KMS-11 (cell line): ENCODE results near the gene ANGPTL8.

Experiments used
- H2AFZ ChIP-seq: fragments of 200-600 bp; sonication (generic); 2 replicates; pipeline ENCODE4 v1.6.1; 2016; ENCODE audit warnings: antibody characterized with exemption, mixed run types, low read depth
- H3K27ac ChIP-seq: fragments of 200-600 bp; sonication (generic); 2 replicates; pipeline ENCODE4 v1.6.1; 2016; ENCODE audit warnings: mild to moderate bottlenecking, mixed run types
- H3K27me3 ChIP-seq: fragments of 200-600 bp; sonication (generic); 2 replicates; pipeline ENCODE4 v1.6.1; 2017; ENCODE audit warnings: mild to moderate bottlenecking, low read depth, mixed run types, moderate library complexity; ENCODE audit not compliant: insufficient read depth
- H3K36me3 ChIP-seq: fragments of 200-600 bp; sonication (generic); 2 replicates; pipeline ENCODE4 v1.6.1; 2017; ENCODE audit warnings: mild to moderate bottlenecking, mixed run types; ENCODE audit not compliant: insufficient read depth
- H3K4me1 ChIP-seq: fragments of 200-600 bp; sonication (generic); 2 replicates; pipeline ENCODE4 v1.6.1; 2016; ENCODE audit warnings: mild to moderate bottlenecking, low read depth, mixed run types; ENCODE audit not compliant: poor library complexity, severe bottlenecking
- H3K4me2 ChIP-seq: fragments of 200-600 bp; sonication (generic); 2 replicates; pipeline ENCODE4 v1.7.0; 2016; ENCODE audit warnings: mild to moderate bottlenecking, mixed run types
- H3K4me3 ChIP-seq: fragments of 200-600 bp; sonication (generic); IDR thresholded peaks from 2 replicates; pipeline ENCODE4 v1.6.1; 2017; ENCODE audit warnings: low read depth, low read length, mixed read lengths; ENCODE audit not compliant: insufficient read depth
- H3K79me2 ChIP-seq: fragments of 200-600 bp; sonication (generic); 2 replicates; pipeline ENCODE4 v1.6.1; 2016; ENCODE audit warnings: low read depth, mixed run types; ENCODE audit not compliant: insufficient read depth
- H3K9ac ChIP-seq: fragments of 200-600 bp; sonication (generic); 2 replicates; pipeline ENCODE4 v1.6.1; 2016; ENCODE audit warnings: mild to moderate bottlenecking, mixed run types
- H4K20me1 ChIP-seq: fragments of 200-600 bp; sonication (generic); 2 replicates; pipeline ENCODE4 v1.6.1; 2016; ENCODE audit warnings: mild to moderate bottlenecking, mixed run types; ENCODE audit not compliant: insufficient read depth
- TF ChIP-seq, protein P1 (sequence below): fragments of 200-600 bp; sonication (generic); conservative IDR thresholded peaks from 2 replicates; pipeline ENCODE4 v1.6.1; 2017; ENCODE audit warnings: low read depth, mild to moderate bottlenecking, antibody characterized with exemption, low read length, moderate library complexity, mixed read lengths

The ANGPTL8 gene

GRCh38 chr19:11205939-11206570, 33.4 kb upstream of the ANGPTL8 start:
- Histone ChIP-seq H2AFZ (no peak overlapping the region), H3K9ac (no peak overlapping the region), H3K27ac (no peak overlapping the region), H3K79me2 (no peaks in the 10 kb centered on the region), H3K4me2 (no peak overlapping the region), H3K27me3 (peaks cover 22% of the 10 kb centered on the region; the same call in 1 of the 2 replicates), H3K4me1 (no peaks in the 10 kb centered on the region), H4K20me1 (no peaks in the 10 kb centered on the region), H3K4me3 (no peak overlapping the region), H3K36me3 (no peaks in the 10 kb centered on the region)
- TF ChIP-seq, protein P1, sequence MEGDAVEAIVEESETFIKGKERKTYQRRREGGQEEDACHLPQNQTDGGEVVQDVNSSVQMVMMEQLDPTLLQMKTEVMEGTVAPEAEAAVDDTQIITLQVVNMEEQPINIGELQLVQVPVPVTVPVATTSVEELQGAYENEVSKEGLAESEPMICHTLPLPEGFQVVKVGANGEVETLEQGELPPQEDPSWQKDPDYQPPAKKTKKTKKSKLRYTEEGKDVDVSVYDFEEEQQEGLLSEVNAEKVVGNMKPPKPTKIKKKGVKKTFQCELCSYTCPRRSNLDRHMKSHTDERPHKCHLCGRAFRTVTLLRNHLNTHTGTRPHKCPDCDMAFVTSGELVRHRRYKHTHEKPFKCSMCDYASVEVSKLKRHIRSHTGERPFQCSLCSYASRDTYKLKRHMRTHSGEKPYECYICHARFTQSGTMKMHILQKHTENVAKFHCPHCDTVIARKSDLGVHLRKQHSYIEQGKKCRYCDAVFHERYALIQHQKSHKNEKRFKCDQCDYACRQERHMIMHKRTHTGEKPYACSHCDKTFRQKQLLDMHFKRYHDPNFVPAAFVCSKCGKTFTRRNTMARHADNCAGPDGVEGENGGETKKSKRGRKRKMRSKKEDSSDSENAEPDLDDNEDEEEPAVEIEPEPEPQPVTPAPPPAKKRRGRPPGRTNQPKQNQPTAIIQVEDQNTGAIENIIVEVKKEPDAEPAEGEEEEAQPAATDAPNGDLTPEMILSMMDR = no peak

- no peaks in the 10 kb centered on the region for H3K79me2 ChIP-seq
- H3K27me3 ChIP-seq = peaks cover 22% of the 10 kb centered on the region; the same call in 1 of the 2 replicates
- no peaks in the 10 kb centered on the region for H3K36me3 ChIP-seq
- H3K27ac ChIP-seq = no peak overlapping the region
- TF ChIP-seq, protein P1 = no peak
- H3K4me2 ChIP-seq = no peak overlapping the region
- no peak overlapping the region for H2AFZ ChIP-seq
- no peak overlapping the region for H3K4me3 ChIP-seq
- H3K9ac ChIP-seq = no peak overlapping the region
- H4K20me1 ChIP-seq = no peaks in the 10 kb centered on the region
- H3K4me1 ChIP-seq = no peaks in the 10 kb centered on the region
These were observed 30.6 kb upstream of the ANGPTL8 start for GRCh38 chr19:11208561-11209471.

GRCh38 chr19:11209839-11210655, 29.4 kb upstream of the ANGPTL8 start:
- no peak overlapping the region for H3K27ac ChIP-seq
- H3K4me3 ChIP-seq = no peak overlapping the region
- no peaks in the 10 kb centered on the region for H3K79me2 ChIP-seq
- H3K27me3 ChIP-seq = peaks cover 20% of the 10 kb centered on the region; the same call in 1 of the 2 replicates
- no peak overlapping the region for H3K9ac ChIP-seq
- no peaks in the 10 kb centered on the region for H3K4me1 ChIP-seq
- no peaks in the 10 kb centered on the region for H3K36me3 ChIP-seq
- no peak overlapping the region for H2AFZ ChIP-seq
- H4K20me1 ChIP-seq = no peaks in the 10 kb centered on the region
- TF ChIP-seq, protein P1 = no peak
- H3K4me2 ChIP-seq = no peak overlapping the region

GRCh38 chr19:11210656-11210928, 28.8 kb upstream of the ANGPTL8 start:
- Histone ChIP-seq H3K79me2 (no peaks in the 10 kb centered on the region), H4K20me1 (no peaks in the 10 kb centered on the region), H3K27me3 (peaks cover 14% of the 10 kb centered on the region; the same call in 1 of the 2 replicates), H3K4me3 (no peak overlapping the region), H3K9ac (no peak overlapping the region), H3K4me1 (no peaks in the 10 kb centered on the region), H3K27ac (no peak overlapping the region), H2AFZ (no peak overlapping the region), H3K4me2 (no peak overlapping the region), H3K36me3 (no peaks in the 10 kb centered on the region)
- TF ChIP-seq, protein P1 = no peak
